ENCODE results near the gene EEF1E1.

- TF ChIP-seq JUND (IDR thresholded peaks at IDR 0.05) (no peak), SP1 (IDR thresholded peaks at IDR 0.05) (no peak), CTCF (IDR thresholded peaks at IDR 0.05; ENCODE audit: low read depth, low read length, missing input control) (no peak), MAX (IDR thresholded peaks at IDR 0.05) (no peak)
Measured at GRCh38 chr6:8074213-8074612, 28.1 kb downstream of the EEF1E1 start.

All from liver (tissue), 3 donors.